ENCODE measurements around the gene SNRPF.

Gene SNRPF

DNA sequence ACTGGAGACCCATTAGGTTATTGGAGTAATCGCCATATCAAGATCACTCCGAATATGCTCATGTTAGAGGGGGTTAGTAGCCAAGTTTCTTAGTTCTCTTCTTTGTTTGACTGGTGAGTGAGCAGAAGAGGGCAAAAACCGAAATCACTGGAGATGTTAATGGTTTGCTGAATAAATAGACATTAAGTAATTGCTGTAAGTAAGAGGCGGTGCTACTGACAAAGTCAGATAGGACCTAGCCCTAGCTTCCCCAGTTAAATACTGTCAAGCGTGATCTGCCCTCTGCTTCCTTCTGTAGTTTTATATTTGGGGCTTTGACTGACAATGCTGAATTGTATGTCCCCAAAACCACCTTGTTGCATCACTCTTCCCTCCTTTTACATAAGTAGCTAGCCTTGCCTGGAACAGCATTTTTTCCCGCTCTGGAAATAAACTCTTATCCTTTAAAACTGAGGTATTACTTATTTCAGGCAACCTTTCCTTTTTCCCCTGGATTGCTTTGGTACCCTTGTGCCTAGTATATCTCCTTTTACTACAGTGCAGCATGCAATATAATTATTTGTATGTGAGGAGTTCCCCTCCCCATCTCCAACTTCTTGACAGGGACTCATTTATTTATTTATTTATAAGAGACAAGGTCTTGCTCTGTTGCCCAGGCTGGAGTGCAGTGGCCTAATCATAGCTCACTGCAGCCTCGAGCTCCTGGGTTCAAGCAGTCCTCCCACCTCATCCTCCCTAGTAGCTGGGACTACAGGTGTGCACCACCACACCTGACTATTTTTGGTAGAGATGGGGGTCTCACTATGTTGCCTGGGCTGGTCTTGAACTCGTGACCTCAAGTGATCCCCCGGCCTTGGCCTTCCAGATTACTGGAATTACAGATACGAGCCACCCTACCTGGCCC lies 1.4 kb downstream of the SNRPF start:
- no peak for DNase-seq

DNA sequence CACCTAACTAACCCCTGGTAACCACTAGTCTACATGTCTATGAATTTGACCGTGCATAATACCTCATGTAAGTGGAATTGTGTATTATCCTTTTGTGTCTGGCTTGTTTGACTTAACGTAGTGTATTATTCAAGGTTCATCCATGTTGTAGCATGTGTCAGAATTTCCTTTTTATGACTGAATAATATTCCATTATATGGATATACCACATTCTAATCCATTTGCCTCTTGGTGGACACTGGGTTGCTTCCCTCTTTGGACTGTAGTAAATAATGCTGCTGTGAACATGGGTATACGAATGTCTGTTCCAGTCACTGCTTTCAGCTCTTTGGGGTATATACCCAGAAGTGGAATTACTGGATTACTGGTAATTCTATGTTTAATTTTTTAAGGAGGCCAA lies 3.3 kb downstream of the SNRPF start:
- DNase-seq = no peak

DNA sequence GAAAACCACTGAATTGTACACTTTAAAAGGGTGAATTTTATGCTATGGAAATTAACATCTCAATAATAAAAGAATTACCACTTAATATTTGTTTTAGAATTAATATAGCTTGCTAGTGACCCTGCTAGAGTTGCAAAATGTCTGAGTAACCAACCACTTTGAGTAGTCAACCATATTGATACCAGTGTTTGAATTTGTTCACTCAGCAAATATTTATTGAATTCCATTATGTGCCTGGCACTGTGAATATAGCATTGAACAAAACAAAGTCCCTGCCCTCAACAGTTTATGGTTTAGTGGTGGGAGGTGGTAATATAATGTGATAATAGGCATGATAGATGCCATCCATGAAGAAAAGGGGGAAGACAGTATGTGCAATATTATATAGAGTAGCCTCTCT lies 4.6 kb downstream of the SNRPF start:
- no peak for DNase-seq

DNA sequence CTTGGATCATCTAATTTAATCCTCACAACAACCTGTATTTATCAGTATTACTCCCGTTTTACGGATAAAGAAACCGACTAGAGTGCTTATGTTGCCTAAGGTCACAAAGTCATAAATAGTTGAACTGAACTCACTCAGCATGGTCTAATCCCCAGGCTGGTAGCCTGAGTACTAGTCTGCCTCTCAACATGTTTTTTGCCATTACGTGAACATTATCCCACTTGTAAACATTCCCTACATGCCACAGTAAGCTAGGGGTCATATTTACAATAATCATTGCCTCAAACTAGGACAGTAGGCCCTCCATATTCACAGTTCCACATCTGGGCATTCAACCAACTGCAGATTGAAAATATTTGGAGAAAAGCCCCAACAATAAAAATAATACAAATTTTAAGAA lies 12.1 kb downstream of the SNRPF start:
- no peak for DNase-seq

DNA sequence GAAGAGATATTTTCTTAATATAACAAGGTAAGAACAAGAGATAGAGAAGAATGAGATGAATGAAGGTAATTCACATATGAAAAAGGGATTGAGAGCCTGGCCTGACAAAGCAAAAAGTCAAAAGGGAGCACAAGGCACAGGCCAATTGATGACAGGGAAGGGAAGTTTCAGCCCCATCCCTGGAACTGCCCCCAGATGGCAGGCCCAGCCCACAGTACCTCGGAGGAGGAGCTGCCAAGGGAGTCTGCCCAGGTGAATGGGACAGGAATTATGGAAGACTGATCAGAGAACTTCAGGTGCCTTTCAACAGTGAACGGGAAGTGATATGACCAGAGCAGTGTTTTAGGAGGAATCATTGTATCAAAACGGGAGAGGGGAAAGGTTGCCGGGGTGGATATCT lies 15.7 kb downstream of the SNRPF start:
- DNase-seq = no peak

DNA sequence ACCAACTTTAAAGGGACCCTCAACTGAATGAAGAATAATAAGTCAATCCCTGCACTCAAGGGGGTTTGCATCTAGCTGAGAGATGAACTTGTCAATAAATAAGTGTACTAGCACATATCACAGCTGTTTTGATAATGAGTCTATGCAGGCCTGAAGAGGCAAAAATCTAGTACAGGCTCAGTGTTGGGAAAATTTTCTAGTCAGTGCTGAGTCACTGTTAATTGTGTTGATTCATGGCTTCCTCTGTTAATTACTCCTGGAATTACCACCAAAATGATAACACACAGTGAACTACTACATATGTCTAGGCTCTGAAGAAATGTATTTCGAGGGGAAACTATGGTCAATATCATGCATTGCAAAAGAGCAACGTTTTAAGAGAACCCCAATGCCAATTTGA lies 18.9 kb downstream of the SNRPF start:
- DNase-seq = no peak

DNA sequence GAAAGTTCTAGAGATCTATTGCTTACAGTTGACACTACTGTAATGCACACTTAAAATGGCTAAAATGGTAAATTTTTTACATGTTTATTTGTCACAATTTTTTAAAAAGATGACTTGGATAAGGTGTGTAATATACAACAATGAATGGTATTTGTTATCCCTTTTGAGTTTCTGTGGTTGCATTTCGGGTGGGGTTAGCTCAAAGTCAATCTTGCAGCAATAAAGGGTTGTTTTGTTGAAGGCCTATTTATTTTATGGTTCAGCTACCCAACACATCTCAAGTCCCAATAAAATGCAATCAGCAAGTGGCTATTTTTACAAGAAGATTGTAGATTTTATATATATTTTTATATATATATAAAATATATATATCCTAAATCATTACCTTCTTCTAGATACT lies 22.1 kb downstream of the SNRPF start:
- DNase-seq = no peak

DNA sequence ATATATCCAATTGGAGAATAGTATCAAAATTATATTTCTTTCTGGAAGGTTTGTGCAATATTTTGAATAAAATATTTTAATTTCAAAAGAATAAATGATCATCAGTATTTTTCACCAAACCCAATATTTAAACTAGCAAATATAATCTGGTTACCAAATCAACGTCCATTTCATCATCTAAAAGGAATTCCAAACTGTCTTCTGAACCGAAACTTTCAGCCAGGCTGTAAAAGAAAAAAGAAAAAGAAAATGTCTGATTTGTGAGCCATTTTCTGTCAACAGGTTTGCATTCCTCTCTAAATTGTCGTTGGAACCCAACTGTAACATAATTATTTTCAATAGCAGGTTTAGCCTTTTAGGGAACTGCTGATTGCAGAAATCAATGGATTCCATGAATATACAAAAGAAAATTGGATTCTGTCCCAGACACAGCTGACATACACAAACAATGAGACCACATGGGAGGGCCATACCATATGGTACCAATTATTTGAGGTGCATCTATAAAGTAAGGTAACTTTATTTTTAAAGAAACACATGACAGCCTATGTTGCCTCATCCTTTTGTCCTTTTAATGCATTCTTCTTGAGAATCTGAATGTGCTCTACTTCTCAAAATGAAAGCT lies 22.7 kb downstream of the SNRPF start:
- no peak for DNase-seq

DNA sequence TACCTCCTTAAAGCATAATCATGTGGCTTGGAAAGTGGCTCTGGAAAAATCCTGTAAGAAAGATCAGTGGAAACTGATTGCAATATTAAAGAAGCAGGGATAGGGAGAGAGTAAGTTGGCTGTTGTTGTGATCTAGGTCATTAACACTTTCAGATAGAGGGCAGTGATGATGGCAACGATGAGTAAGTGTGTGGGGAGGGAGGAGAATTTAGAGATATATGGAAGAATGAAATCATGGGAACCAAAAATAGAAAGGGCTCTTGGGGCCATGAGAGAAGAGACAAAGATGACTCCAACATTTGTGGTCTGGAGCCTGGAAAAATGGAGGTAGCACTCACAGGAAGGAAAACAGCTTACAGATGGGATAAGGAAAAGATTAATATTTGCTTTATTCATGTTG lies 23.3 kb downstream of the SNRPF start:
- DNase-seq = no peak

DNA sequence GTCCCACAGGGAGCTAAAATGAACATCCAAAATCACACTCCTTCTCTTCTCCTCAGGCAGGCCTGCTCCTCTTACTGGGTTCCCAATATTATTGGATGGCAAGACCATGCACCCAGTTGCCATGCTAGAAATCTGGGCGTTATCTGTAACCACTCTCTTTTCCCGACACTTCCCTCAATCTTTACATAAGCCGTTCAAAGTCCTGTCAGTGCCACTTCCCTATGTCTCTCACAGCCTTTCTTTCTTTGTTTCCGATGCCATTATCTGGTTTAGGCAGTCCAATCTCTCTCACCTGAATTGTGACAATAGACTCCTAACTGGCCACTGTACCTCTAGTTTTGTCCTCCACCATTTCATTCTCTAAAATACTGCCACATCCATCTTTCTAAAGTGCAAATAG lies 24.1 kb downstream of the SNRPF start:
- no peak for DNase-seq

DNA sequence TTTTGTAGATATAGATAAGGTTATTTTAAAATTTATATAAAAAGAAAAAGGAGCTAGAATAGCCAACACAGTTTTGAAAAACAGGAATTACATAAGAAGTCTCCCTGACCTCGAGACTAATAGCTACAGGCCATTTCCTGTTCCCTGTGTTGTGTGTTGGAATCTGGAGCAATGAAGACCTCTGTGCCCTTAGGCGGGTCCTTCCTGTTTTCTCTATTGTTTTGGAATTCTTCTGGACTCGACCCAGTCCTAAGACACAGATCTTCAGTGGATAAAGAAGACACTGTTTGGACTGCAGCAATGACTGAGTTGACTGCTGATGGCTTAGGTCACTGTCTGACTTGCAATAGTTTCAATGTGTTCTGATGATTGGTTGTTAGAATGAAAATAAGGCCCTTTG lies 26.2 kb downstream of the SNRPF start:
- DNase-seq = no peak

DNA sequence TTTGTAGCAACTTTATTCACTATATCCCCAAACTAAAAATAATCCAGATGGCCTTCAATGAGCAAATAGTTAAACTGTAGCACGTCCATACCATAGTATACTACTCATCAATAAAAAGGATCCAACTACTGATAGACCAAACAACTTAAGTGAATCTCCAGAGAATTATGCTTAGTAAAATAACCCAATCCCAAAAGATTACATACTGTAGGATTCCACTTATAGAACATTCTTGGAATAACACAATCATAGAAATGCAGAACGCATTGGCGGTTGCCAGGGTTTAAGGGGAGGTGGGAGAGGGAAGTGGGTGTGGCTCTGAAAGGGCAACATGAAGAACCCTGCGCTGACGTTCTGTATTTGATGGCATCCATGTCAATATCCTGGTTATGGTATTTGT lies 28.6 kb downstream of the SNRPF start:
- DNase-seq = no peak

DNA sequence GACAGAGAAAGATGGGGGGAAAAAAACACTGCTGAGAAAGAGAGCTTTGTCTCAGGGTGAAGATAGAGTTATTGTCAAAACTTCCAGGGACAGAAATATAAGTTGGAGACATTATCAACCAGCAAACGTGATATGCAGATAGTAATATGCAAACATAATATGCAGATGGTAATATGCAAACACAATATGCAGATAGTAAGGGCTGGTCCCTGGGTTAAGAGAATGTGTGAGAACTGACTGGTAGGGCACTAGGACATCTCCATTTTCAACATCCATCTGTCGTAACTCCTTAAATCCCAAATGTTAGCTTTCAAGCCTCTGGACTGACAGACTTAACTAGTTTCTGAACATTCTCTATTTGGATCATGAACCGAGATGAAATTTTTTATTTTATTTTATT lies 32.2 kb downstream of the SNRPF start:
- DNase-seq = no peak

DNA sequence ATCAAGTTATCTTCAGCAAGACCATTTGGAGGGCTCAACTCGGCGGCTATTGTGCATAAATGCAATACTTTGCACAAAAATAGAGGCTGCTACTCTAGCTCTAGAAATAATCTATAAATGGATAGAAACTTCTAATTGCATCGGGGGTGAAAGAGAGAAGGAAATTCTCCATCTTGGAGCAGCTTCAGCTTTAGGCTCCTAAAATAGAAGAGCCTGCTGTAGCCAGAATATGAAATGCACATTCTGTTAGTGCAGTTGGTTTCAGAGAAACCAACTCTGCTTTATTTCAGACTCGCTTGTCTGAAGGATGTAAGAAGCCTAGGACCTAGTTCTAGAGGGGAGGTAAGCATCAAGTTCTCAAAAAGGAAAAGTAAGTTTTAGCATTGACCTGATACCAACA lies 38.1 kb downstream of the SNRPF start:
- no peak for DNase-seq

DNA sequence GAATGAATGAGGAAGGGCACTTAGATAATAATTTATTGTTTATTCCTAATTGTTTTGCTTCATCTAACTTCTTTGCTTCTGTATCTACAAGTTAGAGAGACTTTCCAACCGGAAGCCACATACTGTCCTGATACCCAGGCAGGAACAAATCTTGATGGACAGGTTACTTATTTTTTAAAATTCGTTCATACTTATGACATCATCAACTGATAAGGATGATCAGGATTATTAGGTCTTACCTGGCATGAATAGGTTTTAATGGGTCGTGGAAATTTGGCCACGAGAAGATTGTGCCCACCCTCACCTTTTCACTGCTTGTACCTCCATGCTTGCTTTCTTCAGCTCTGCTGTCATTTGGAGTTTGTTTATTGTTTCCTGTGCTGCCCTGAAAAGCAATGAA lies 39.3 kb downstream of the SNRPF start:
- DNase-seq = no peak

DNA sequence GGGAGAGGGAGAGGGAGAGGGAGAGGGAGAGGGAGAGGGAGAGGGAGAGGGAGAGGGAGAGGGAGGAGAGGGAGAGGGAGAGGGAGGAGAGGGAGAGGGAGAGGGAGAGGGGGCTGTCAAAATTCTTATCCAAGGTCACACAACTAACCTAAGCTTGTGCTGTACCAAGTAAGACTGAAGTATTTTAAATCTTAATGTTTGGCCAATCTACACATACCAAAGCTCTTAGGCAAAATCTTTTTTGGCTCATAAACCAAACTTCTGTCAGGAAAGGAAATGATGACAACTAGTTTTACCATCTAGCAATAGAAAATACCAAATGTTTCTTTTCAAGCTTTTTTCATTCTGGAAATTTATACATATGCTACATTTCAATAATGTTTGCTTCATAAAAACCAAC lies 49.8 kb downstream of the SNRPF start:
- DNase-seq = no peak

DNA sequence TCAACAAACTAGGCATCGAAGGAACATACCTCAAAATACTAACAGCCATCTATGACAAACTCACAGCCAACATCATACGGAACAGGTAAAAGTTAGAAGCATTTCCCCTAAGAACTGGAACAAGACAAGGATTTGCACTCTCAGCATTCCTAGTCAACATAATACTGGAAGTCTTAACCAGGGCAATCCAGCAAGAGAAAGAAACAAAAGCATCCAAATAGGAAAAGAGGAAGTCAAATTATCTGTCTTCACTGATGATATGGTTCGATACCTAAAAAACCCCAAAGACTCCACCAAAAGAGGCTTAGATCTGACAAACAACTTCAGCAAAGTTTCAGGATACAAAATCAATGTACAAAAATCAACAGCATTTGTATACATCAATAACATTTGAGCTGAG lies 51.1 kb downstream of the SNRPF start:
- DNase-seq = no peak

Measured in amniotic stem cell (primary cell).